HG02642 (cell line): ENCODE results near the gene CHI3L1.

Experiments used
- ATAC-seq: cut with Tn5 transposase; IDR thresholded peaks from one replicate; pipeline ENCODE4 v1.9.1; 2021; ENCODE audit warnings: mild to moderate bottlenecking; ENCODE audit not compliant: unreplicated experiment, poor library complexity

CHI3L1 gene

DNA sequence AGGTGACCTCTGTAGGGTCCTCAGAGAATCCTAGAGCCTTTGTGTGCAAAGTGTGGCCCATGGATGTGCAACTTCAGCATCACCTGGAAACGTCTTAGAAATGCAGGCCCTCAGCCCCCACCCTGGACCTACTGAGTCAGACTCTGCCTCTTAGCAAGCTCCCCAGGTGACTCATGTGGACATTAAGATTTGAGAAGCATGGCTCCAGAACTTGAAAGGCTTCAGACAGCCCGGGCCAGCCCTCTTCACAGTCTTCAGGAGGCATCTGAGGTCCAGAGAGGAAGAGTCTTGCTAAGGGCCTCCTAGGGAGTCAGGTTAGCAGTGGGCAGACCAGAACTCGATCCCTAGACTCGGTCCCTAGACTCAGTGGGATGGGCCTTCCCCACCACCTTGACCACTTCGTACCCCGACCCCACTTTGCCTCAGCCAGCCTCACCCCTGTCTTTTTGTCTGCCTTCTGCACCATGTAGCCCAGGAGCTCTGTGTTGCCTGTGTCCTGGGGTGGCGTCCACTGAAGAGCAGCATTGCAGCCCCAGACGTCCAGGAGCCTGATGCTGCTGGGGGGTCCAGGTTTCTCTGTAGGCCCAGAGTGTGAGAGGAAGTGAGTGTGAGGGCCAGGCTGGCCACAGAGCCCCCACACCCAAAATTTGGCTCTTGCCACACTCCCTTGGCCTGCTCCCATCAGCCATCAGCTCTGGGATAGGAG is 15.7 kb downstream of the CHI3L1 start:
- ATAC-seq, result no peak

DNA sequence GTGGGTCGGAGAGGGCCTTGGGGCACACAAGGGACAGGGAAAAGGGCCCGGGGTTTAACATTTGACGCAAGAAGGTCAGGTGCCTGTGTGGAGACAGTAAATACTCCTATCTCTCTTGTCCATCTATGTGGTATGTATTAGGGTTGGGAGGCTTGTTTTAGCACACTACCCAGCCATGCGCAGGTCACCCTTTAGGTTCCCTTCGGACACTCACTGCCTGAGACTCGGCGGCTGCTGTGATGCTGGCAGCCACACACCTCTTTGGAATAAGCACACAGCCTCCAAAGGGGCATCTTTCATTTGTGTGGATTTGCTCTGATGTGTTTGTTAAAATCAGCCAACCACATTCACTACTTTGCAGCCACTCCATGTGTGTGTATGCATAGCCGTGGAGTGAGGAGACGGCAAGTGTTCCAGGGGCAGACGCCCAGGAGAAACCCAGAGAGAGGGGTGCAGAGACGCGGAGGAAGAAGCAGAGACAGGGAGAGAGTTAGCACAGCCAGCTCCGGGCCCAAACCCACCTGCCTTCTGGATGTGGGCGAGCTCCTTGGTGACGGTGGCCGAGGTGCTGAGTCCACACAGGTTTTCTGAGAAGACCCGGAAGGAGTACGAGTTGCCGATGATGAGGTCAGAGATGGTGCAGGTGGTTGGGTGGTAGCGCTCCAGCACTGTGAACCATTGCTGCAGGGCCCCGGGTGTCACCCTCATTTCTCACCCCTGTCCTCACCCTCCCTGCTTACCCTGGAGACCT is 16.6 kb downstream of the CHI3L1 start:
- no peak for ATAC-seq

DNA sequence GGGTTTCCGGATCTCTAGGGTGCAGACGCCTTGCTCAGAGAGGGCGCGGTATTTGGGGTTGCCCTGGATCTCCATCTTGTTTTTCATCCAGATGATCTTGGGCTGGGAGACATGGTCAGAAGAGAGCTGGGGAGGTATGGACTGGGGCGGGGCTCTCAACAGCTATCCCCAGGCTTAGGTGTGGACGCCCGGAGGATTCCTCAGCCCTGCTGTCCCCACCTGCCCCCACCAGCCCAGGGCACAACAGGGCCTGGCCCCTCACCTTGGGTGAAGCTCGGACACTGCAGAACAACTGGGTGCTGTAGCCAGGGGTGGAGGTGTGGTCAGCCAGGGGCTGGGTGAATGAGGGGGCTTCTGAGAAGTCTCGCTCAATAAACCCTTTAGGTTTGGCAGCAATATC is 17.5 kb downstream of the CHI3L1 start:
- no peak for ATAC-seq

DNA sequence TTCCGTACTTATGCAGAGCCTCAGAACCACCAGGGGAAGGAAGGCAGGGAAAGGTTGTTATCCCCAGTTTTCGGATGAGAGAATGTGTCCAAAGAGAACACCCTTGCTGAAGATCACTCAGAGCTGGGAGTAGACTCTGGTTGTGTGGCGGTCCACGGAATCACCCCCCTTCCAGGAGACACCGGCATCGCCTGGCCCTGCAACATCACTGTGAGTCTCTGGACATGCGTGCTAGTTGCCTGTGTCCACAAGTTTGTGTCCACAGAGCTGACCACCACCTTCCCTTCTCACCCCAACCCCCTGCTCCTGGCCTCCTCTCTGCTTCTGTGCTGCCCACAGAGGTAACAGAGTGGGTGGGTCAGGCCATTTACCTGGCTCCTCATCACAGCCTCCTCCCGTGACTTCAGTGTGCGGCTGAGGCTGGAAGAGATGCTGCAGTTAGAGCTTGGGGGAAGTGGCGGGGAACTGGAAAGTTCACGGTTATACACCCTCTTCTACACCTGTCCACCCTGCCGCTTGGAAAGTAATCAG is 18.2 kb downstream of the CHI3L1 start:
- ATAC-seq, result no peak

DNA sequence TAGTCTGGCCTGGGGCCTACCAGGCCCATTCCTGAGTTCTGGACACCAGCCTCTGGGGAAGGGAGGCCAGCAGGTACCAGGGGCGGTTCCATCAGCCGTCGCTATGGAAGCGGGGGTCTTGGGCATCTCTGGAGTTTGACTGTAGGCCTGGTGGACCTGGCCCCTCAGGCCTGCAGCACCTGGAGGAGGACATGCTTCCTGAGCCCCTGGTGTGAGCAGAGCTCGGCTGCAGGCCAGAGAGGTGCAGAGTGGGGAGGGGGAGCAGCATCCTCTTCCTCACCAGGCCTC is 18.6 kb downstream of the CHI3L1 start:
- no peak for ATAC-seq

DNA sequence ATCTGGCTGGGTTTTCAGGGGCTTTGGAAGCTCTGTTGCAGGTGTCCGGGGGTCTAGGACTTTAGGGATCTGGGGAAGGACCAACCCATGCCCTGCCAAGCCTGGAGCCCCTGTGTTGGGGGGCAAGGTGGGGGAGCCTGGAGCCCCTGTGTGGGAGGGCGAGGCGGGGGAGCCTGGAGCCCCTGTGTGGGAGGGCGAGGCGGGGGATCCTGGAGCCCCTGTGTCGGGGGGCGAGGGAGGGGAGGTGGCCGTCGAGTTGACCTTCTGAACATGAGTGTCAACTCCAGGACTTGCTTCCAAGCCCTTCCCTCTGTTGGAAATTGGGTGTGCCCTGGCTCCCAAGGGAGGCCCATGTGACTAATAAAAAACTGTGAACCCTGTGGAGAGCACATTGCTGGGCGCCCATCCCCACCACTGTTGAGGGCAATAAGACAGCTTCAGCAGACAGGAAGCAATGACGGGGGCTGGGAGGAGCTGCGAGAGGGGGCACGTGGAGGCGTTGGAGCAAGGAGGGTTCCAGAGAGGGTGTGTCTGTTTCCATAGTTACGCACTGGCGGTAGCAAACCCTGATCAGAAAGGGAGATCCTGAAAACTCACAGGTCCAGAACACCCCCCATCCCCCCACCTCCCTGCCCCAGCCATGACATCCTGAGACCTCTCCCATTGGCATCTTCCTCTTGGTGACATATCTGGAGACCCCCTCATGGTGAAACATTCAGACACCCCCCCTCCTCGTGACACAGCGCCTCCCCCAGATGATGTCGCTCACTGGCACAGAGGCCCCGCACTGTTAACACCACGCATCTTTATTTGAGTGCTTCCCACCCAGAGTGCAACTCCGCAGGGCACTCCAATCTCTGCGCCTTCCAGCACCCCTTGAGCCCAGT is 19.2 kb downstream of the CHI3L1 start:
- ATAC-seq, result no peak

DNA sequence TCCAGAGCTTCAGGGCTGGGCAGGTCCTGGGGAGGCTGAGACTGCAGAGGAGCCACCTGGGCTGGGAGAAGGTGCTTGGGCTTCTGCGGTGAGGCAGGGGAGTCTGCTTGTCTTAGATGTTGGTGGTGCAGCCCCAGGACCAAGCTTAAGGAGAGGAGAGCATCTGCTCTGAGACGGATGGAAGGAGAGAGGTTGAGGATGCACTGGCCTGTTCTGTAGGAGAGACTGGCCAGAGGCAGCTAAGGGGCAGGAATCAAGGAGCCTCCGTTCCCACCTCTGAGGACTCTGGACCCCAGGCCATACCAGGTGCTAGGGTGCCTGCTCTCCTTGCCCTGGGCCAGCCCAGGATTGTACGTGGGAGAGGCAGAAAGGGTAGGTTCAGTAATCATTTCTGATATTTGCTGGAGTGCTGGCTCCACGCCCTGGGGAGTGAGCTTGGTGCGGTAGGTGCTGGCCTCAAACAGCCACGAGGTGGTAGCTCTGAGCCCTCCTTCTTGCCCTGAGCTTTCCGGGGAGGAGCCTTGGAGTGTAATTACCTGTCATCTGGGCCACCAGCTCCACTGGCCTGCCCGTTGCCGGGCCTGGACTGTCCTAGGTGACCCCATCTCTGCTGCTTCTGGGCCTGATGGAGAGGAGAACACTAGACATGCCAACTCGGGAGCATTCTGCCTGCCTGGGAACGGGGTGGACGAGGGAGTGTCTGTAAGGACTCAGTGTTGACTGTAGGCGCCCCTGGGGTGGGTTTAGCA is 20.1 kb downstream of the CHI3L1 start:
- no peak for ATAC-seq

DNA sequence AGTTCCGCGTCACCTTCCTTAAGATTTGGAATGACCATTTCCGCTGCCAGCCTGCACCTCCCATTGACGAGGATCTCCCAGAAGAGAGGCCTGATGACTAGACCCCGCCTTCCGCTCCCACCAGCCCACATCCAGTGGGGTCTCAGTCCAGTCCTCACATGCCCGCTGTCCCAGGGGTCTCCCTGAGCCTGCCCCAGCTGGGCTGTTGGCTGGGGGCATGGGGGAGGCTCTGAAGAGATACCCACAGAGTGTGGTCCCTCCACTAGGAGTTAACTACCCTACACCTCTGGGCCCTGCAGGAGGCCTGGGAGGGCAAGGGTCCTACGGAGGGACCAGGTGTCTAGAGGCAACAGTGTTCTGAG is 20.7 kb downstream of the CHI3L1 start:
- no peak for ATAC-seq

DNA sequence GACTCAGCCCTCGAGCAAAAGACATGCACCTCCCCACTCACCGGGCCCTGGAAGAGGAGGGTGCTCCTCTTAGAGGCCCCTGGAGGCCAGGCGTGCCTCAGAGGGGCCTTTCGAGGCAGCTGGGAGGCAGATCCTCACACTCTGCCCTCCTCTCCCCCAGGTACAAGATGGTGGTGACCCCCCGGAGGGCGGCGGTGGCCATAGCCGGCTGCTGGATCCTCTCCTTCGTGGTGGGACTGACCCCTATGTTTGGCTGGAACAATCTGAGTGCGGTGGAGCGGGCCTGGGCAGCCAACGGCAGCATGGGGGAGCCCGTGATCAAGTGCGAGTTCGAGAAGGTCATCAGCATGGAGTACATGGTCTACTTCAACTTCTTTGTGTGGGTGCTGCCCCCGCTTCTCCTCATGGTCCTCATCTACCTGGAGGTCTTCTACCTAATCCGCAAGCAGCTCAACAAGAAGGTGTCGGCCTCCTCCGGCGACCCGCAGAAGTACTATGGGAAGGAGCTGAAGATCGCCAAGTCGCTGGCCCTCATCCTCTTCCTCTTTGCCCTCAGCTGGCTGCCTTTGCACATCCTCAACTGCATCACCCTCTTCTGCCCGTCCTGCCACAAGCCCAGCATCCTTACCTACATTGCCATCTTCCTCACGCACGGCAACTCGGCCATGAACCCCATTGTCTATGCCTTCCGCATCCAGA is 21.3 kb downstream of the CHI3L1 start:
- no peak for ATAC-seq

DNA sequence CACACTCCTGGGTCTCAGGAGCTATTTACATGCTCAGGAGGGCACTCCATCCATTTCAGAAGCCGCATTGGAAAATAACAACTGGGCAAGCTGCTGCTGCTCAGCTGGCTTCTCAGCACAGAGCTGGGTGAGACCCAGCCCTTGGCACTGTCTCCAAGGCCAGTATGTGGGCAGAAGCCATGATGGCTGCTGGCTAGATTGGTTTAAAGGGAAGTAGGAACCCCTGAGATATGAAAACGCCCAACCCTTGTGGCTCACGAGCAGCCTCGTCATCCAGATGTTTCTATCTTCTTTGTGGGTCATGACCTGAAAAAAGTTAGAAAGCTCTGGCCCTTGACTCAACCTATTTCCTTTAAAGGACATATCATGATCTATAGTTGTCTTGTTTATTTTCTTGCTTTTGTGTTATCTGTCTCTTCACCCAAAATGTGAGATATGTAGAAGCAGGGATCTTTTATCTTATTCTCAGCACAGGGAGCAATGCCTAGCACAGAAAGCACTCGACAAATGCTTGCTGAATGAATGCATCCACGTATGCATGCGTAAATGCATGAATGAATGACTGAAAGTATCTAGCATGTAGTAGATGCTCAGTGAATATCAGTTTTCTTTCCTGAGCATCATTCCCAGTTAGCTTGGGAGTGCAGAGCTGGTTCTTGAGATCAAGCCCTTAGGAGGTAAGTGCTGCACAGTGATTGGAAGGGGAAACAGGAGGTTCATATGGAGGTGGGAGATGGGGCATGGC is 22.4 kb downstream of the CHI3L1 start:
- no peak for ATAC-seq

DNA sequence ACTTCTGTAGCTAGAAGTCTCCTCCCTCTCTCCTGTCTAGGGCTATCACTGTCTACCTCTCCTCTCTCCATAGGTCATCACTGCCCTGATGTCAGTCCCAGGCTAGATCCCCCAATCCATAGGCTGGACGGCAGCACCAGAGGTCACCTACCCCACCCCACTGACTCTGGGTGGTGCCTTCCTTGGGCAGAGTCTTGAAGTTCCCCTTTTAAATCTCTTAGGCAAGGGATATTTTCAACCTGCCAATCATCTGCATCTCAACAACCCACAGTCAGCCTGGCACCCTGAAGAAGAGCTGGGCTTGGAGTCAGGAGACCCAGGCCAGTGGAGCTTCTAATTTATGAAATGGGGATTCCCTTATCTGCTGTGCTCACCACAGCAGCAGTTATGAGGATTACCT is 24.1 kb downstream of the CHI3L1 start:
- ATAC-seq, result no peak

DNA sequence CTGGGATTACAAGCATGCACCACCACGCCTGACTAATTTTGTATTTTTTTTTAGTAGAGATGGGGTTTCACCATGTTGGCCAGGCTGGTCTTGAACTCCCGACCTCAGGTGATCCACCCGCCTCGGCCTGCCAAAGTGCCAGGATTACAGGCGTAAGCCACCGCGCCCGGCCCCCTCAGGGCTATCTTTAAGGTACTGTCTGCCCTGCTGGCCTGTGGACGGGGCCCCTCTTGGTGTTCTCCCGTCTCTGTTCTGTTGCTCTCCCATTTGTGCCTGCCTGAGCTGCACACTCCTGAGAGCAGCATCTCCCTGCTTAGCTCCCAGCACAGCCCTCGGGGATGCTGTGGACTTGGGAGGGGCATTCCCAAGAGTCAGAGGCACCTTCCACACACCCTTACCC is 24.8 kb downstream of the CHI3L1 start:
- no peak for ATAC-seq

DNA sequence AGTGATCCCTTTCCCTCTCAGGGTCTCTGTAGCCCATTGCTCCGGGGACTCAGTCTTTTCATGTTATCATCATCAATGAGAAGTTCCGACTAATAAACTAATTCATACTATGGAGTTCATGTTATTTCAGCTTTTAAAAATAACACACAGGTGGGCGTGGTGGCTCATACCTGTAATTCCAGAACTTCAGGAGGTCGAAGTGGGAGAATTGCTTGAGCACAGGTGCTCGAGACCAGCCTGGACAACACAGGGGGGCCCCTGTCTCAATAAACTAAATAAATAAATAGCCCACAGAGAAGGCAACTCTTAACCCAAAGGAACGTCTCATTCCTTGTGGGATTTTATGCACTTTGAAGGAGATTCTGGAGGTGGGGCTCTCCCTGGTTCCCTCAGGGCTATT is 25.3 kb downstream of the CHI3L1 start:
- no peak for ATAC-seq

DNA sequence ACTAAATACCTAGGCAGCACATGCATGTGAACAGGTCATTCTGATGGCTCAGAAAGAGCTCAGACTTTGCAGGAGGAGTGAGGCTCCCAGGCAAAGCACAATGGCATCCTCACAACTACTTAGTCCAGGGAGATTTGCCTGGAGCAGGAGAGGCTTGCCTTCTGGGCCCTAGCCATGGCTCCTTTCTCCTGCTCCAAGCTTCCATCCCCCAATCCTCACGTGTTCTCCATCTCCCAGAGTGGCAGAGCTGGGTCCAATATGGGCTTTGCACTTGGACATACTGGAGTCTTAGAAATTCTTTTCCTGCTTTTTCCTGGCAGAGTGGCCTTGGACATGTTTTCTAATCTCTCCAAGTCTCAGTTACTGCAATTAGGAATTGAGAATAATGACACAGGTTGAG is 26.7 kb downstream of the CHI3L1 start:
- ATAC-seq, result no peak

DNA sequence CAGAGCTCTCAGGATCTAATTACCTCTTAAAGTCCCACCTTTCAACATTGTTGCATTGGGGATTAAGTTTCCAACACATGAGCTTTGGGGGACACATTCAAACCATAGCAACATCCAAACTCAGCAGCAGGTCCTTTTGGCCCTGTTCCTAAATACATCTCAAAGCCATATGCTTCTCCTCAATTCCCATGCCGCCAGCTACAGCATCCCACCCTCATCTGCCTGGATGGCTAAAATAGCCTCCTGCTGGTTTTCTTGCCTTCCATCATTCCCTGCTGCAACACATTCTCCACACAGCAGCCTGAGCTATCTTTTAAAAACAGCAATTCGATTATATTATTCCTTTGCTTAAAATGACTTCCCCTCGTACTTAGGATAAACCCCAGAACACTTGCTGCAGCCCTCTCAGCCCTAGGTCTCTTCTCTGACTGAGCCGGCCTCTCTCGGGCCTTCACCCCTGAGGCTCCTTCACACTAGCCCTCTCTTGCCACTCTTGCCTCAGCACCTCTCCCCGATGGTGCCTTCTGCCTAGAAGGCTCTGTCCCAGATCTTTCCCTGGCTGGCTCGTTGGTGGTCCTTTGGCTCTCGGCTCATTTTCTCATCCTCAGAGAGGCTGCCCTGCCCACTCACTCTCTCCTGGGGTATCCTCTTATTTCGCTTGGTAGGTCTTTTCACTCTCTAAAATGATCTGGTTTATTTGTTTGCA is 27.4 kb downstream of the CHI3L1 start:
- ATAC-seq, result no peak

DNA sequence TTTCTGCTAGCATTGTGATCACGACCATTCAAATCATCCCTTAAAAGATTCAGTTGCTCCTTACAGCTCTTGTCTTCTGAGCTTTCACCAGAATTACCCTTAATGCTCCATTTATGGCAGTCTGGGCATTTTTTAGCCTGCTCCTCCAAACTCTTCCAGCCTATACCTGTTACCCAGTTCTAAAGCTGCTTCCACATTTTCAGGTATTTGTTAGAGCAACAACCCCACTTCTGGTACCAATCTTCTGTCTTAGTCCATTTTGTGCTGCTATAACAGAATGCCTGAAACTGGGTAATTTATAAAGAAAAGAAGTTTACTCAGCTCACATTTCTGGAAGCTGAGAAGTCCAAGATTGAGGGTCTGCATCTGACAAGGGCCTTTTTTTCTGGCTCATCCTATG is 28.1 kb downstream of the CHI3L1 start:
- ATAC-seq, result no peak

DNA sequence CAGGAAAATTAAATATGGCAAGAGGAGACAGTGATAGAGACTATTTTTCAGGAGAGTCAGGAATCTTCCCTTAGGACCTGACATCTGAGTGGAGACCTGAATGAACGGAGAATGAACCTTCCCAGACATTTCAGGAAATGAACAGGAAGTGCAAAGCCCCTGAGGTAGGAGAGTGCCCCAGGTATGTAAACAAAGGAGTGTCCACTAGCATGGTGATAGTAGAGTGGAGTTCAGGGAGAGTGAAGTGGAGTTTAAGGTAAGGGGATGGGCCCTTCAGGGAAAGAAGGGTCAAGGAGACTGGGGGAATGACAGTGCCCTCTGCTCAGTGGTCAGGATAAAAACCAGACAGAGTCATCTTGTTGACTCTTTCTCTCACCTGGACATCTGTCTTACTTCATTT is 30.2 kb downstream of the CHI3L1 start:
- ATAC-seq, result no peak

DNA sequence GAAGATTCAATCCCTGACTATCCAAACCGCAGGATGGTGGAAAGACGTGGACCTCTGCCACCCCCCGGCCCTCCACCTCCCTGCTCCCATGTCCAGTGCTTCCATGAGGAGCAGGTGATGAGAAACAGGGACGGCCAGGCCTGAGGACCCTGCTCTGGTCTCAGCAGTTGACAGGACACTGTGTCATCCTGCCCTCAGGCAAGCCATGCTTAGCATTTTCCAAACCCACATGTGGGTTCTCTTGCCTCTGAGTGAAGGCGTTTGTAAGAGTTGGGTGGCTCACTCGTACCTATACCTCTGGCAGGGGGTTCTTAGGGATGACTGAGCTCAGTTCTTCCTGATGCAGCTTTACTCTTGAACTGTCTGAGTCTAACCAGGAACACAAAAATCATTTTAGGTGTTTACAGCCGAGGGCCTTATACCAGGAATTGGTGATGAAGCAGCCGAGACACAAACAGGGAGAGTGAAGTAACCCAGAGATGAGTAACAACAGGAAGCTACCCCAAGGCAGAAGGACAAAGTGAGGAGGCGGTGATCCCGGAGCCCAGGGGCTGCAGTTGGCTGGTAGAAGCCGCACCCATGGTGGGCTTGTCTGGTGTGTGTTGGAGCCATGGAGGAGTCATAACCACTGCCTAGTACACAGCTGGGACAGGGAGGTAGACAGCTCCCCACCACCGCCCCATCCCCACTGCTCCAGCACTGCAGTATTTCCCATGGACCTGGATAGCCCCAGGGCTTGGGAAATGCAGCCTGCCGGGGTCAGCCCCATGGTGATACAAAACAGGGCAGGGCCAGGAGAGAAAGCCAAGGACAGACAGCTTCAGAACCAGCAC is 32.3 kb downstream of the CHI3L1 start:
- ATAC-seq, result no peak
